ENCODE data around the gene POLL.

DNA sequence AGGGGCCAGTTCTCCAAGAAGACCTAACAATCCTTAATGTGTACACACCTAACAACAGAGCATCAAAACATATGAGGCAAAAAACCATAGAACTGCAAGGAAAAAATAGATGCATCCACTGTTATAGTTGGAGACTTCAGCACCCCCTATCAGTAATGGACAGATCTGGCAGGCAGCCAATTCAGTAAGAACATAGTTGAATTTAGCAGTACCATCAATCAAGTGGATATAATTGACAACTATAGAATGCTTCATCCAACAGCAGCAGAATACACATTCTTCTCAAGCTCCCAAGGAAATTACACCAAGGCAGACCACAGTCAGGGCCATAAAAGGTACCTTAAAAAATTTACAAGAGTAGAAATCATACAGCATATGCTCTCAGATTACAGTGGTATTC is 42.2 kb downstream of the POLL start:
- TF ChIP-seq, protein P1, sequence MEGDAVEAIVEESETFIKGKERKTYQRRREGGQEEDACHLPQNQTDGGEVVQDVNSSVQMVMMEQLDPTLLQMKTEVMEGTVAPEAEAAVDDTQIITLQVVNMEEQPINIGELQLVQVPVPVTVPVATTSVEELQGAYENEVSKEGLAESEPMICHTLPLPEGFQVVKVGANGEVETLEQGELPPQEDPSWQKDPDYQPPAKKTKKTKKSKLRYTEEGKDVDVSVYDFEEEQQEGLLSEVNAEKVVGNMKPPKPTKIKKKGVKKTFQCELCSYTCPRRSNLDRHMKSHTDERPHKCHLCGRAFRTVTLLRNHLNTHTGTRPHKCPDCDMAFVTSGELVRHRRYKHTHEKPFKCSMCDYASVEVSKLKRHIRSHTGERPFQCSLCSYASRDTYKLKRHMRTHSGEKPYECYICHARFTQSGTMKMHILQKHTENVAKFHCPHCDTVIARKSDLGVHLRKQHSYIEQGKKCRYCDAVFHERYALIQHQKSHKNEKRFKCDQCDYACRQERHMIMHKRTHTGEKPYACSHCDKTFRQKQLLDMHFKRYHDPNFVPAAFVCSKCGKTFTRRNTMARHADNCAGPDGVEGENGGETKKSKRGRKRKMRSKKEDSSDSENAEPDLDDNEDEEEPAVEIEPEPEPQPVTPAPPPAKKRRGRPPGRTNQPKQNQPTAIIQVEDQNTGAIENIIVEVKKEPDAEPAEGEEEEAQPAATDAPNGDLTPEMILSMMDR (IDR thresholded peaks at IDR 0.05), result no peak
- TF ChIP-seq, protein P2, sequence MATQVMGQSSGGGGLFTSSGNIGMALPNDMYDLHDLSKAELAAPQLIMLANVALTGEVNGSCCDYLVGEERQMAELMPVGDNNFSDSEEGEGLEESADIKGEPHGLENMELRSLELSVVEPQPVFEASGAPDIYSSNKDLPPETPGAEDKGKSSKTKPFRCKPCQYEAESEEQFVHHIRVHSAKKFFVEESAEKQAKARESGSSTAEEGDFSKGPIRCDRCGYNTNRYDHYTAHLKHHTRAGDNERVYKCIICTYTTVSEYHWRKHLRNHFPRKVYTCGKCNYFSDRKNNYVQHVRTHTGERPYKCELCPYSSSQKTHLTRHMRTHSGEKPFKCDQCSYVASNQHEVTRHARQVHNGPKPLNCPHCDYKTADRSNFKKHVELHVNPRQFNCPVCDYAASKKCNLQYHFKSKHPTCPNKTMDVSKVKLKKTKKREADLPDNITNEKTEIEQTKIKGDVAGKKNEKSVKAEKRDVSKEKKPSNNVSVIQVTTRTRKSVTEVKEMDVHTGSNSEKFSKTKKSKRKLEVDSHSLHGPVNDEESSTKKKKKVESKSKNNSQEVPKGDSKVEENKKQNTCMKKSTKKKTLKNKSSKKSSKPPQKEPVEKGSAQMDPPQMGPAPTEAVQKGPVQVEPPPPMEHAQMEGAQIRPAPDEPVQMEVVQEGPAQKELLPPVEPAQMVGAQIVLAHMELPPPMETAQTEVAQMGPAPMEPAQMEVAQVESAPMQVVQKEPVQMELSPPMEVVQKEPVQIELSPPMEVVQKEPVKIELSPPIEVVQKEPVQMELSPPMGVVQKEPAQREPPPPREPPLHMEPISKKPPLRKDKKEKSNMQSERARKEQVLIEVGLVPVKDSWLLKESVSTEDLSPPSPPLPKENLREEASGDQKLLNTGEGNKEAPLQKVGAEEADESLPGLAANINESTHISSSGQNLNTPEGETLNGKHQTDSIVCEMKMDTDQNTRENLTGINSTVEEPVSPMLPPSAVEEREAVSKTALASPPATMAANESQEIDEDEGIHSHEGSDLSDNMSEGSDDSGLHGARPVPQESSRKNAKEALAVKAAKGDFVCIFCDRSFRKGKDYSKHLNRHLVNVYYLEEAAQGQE (IDR thresholded peaks at IDR 0.05; ENCODE audit: insufficient read depth in 1 of 2, low read depth in 2 of 2, low read length in 1 of 2), result no peak
- TF ChIP-seq POLR2AphosphoS5 (IDR thresholded peaks at IDR 0.05; ENCODE audit: low read depth, low read length), result no peak

Data from Panc1 (cell line).